WTC11 (cell line): ENCODE data around the gene RPTOR.
"Not testable (repeated sequence)": the region's sequence is repeated elsewhere in the genome, so short reads cannot be mapped to it uniquely, and the experiment has no call there.

ENCODE experiments used
- CREB1 ChIP-seq: sonication (generic); formaldehyde crosslinking; IDR thresholded peaks from 2 replicates; pipeline ENCODE4 v1.8.0; 2023; ENCODE audit warnings: mild to moderate bottlenecking, missing genetic modification reagents
- CREM ChIP-seq: sonication (generic); formaldehyde crosslinking; IDR thresholded peaks from 2 replicates; pipeline ENCODE4 v1.8.1; 2022; ENCODE audit warnings: mild to moderate bottlenecking, missing genetic modification reagents, moderate library complexity
- IRF2 ChIP-seq: sonication (generic); formaldehyde crosslinking; IDR thresholded peaks from 2 replicates; pipeline ENCODE4 v1.8.0; 2022; ENCODE audit warnings: low read depth, missing genetic modification reagents, borderline replicate concordance
- SOX15 ChIP-seq: fragments of 250-450 bp; sonication (Bioruptor Pico); IDR thresholded peaks from 2 replicates; pipeline ENCODE4 v1.9.0; 2021; ENCODE audit warnings: mild to moderate bottlenecking
- SP1 ChIP-seq: sonication (generic); formaldehyde crosslinking; conservative IDR thresholded peaks from 2 replicates; pipeline ENCODE4 v1.8.1; 2022; ENCODE audit warnings: missing genetic modification reagents
- ZNF263 ChIP-seq: sonication (generic); formaldehyde crosslinking; IDR thresholded peaks from 2 replicates; pipeline ENCODE4 v1.8.1; 2022; ENCODE audit warnings: low read depth, mild to moderate bottlenecking, moderate library complexity, missing genetic modification reagents

- TF ChIP-seq IRF2 (CRISPR knock-in tag); SOX15; CREM (CRISPR knock-in tag); ZNF263 (CRISPR knock-in tag); SP1 (CRISPR knock-in tag); CREB1: not testable (repeated sequence)
These were observed 252.6 kb downstream of the RPTOR start for GRCh38 chr17:80797222-80797621.
